Fibroblast of lung (primary cell): ENCODE measurements around the gene ZEB2.

Source experiments
- EZH2 ChIP-seq: IDR thresholded peaks from 2 replicates; pipeline ENCODE4 v1.5.1; 2012; ENCODE audit warnings: low read length, control low read depth, mild to moderate bottlenecking; ENCODE audit errors: missing control alignments
- TF ChIP-seq, protein P1 (sequence below), 2 donors: IDR thresholded peaks in 1 of 2; conservative IDR thresholded peaks in 1 of 2; 1 replicate in 1 of 2; 2 replicates in 1 of 2; pipeline ENCODE4 v1.5.1; 2011 to 2012; ENCODE audit warnings: low read length in 2 of 2, control low read depth in 1 of 2, inconsistent platforms in 1 of 2, low read depth in 1 of 2, mild to moderate bottlenecking in 1 of 2

DNA sequence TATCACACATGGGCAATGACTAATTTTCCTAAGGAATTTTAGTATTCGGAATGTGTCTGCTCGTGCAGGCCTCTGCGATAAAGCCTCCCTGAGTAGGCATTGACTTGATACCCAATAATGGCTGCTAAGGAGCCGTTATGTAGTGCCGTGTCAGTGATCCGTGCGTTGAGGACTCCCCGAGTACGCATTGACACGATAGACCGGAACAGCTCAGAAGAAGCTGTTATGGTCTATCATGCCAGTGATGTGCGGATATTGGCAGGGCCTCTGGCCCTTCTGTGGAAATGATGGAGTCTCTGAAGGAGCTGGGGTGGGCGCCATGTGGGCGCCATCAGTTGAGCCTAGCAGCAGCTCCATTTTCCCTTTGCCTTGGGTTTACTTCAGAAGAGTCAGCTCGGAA lies 29.1 kb downstream of the ZEB2 start:
- TF ChIP-seq, protein P1, sequence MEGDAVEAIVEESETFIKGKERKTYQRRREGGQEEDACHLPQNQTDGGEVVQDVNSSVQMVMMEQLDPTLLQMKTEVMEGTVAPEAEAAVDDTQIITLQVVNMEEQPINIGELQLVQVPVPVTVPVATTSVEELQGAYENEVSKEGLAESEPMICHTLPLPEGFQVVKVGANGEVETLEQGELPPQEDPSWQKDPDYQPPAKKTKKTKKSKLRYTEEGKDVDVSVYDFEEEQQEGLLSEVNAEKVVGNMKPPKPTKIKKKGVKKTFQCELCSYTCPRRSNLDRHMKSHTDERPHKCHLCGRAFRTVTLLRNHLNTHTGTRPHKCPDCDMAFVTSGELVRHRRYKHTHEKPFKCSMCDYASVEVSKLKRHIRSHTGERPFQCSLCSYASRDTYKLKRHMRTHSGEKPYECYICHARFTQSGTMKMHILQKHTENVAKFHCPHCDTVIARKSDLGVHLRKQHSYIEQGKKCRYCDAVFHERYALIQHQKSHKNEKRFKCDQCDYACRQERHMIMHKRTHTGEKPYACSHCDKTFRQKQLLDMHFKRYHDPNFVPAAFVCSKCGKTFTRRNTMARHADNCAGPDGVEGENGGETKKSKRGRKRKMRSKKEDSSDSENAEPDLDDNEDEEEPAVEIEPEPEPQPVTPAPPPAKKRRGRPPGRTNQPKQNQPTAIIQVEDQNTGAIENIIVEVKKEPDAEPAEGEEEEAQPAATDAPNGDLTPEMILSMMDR (conservative IDR thresholded peaks at IDR 0.05 in 1 of 2, IDR thresholded peaks at IDR 0.05 in 1 of 2; ENCODE audit: low read depth in 1 of 2, low read length in 2 of 2): no peak
- no peak for TF ChIP-seq EZH2
